Activated B cell treated with CpG ODN at 0.5 μM for 24 hours (primary cell): ENCODE data around the gene VEPH1. TPM values are rescaled to one million over a fixed set of nuclear protein-coding genes. Genes with fewer than 3 reads are reported as not detected.

Experiments used
- ATAC-seq: fragments of 200-7000 bp; cut with Tn5 transposase; one replicate; pipeline ENCODE4 v1.10.0; 2021; ENCODE audit warnings: low read depth, mild to moderate bottlenecking, moderate library complexity
- CTCF ChIA-PET: fragments of 350-600 bp; sonication (Branson Sonifier 250); formaldehyde crosslinking; loops from one replicate; lab custom pipeline; 2021; ENCODE audit warnings: antibody characterized with exemption; lab: Charles Lee
- POLR2A ChIA-PET: fragments of 350-600 bp; sonication (Branson Sonifier 250); formaldehyde crosslinking; loops from one replicate; lab custom pipeline; 2021; ENCODE audit warnings: antibody characterized with exemption; lab: Charles Lee
- DNase-seq: peaks from one replicate; pipeline ENCODE4 v3.0.0; 2022
- H3K27ac Mint-ChIP-seq: one replicate; pipeline ENCODE4 v1.8.0; 2020; ENCODE audit warnings: mixed read lengths
- H3K27me3 Mint-ChIP-seq: one replicate; pipeline ENCODE4 v1.8.0; 2021; ENCODE audit warnings: mixed read lengths
- H3K36me3 Mint-ChIP-seq: one replicate; pipeline ENCODE4 v1.8.0; 2021; ENCODE audit warnings: low read depth, mixed read lengths
- H3K4me1 Mint-ChIP-seq: one replicate; pipeline ENCODE4 v1.8.0; 2021; ENCODE audit warnings: mixed read lengths
- H3K4me3 Mint-ChIP-seq: one replicate; pipeline ENCODE4 v1.8.0; 2020; ENCODE audit warnings: mild to moderate bottlenecking, mixed read lengths
- H3K9me3 Mint-ChIP-seq: one replicate; pipeline ENCODE4 v1.8.0; 2020; ENCODE audit warnings: mixed read lengths
- CTCF ChIP-seq: fragments of 200-600 bp; IDR thresholded peaks from one replicate; pipeline ENCODE4 v1.8.0; 2022; ENCODE audit warnings: antibody characterized with exemption, mild to moderate bottlenecking
- intact Hi-C: fragments of 100-400 bp; cut with micrococcal nuclease; formaldehyde crosslinking; loops from one replicate; pipeline ENCODE4 v1.15.1; 2024
- total RNA-seq: library from RNA; stranded (reverse); gene quantifications from 2 replicates; pipeline ENCODE4 v1.2.3, GENCODE V29; 2022

Gene VEPH1
- total RNA-seq, 1 donor from 2014 or later, result not detected

- Mint-ChIP-seq H3K36me3 (no peaks in the 10 kb centered on the region), H3K4me3 (no peak overlapping the region), H3K27me3 (no peaks in the 10 kb centered on the region), H3K9me3 (peaks cover 7% of the 10 kb centered on the region), H3K4me1 (no peaks in the 10 kb centered on the region), H3K27ac (no peak overlapping the region)
- intact Hi-C loops, result no loop called here
- ChIA-PET CTCF (no interaction called here), POLR2A (no interaction called here)
- no peak for TF ChIP-seq CTCF
- no peak for ATAC-seq
- no peak for DNase-seq
Observed at GRCh38 chr3:157387708-157388435, 115.3 kb downstream of the VEPH1 start.

GRCh38 chr3:157384491-157384890 lies 118.7 kb downstream of the VEPH1 start:
- ChIA-PET CTCF (no interaction called here), POLR2A (no interaction called here)
- intact Hi-C loops, result no loop called here
- Mint-ChIP-seq H3K27me3 (peaks cover 3% of the 10 kb centered on the region), H3K36me3 (no peaks in the 10 kb centered on the region), H3K9me3 (no peaks in the 10 kb centered on the region), H3K4me1 (no peaks in the 10 kb centered on the region), H3K4me3 (no peak overlapping the region), H3K27ac (no peak overlapping the region)
- DNase-seq, result no peak
- ATAC-seq, result no peak
- TF ChIP-seq CTCF, result no peak

- no peak overlapping the region for H3K4me3 Mint-ChIP-seq
- H3K9me3 Mint-ChIP-seq, result no peaks in the 10 kb centered on the region
- H3K27me3 Mint-ChIP-seq, result peaks cover 3% of the 10 kb centered on the region
- ChIA-PET CTCF (no interaction called here), POLR2A (no interaction called here)
- intact Hi-C loops, result no loop called here
- H3K36me3 Mint-ChIP-seq, result no peaks in the 10 kb centered on the region
- no peaks in the 10 kb centered on the region for H3K4me1 Mint-ChIP-seq
- DNase-seq (no peak), ATAC-seq (no peak)
- no peak overlapping the region for H3K27ac Mint-ChIP-seq
- TF ChIP-seq CTCF, result no peak
Observed at GRCh38 chr3:157384031-157384430, 119.2 kb downstream of the VEPH1 start.

- Mint-ChIP-seq H3K4me1 (no peaks in the 10 kb centered on the region), H3K4me3 (no peak overlapping the region), H3K27me3 (peaks cover 3% of the 10 kb centered on the region), H3K9me3 (no peaks in the 10 kb centered on the region), H3K36me3 (no peaks in the 10 kb centered on the region), H3K27ac (no peak overlapping the region)
- CTCF ChIA-PET, result interaction anchor here (0.6 kb wide), 1 partner anchor 43 kb away, joined by 4 read pairs; no protein-coding TSS in a partner anchor
- TF ChIP-seq CTCF, result no peak
- no peak for DNase-seq
- intact Hi-C loops, result no loop called here
- POLR2A ChIA-PET, result no interaction called here
- ATAC-seq, result no peak
Observed at GRCh38 chr3:157381606-157382005, 121.6 kb downstream of the VEPH1 start.

DNA sequence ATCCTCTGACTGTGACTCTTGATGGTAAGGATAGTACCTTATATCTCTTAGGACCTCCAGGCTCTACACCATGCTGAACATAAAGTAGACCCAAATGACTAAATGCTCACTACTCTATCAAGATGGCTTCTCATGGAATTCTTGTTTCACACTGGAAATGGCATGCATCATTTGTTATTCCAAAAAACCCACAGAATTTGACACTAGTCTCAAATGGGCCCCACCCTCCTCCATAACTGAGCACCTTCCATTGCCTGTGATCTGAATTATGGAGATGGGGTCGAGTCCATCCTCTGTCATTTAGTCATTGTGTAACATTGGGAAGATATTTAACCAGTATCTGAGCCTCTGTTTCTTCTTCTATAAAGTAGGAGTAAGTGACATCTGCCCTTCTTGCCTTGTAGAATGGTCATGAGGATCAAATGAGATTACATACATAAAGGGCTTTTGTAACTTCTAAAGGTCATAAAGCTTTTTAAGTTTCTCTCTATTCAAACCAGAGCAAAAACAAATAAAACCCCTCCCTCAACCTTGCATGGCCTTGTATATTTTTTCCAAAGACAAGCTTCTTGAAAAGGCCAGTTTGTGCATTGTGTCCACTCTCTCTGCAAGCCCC lies 123.6 kb downstream of the VEPH1 start:
- no peaks in the 10 kb centered on the region for H3K4me1 Mint-ChIP-seq
- ATAC-seq (no peak), DNase-seq (no peak)
- H3K9me3 Mint-ChIP-seq, result no peaks in the 10 kb centered on the region
- peaks cover 3% of the 10 kb centered on the region for H3K27me3 Mint-ChIP-seq
- no peaks in the 10 kb centered on the region for H3K36me3 Mint-ChIP-seq
- H3K4me3 Mint-ChIP-seq, result no peak overlapping the region
- ChIA-PET POLR2A (no interaction called here), CTCF (no interaction called here)
- no peak for TF ChIP-seq CTCF
- intact Hi-C loops, result no loop called here
- H3K27ac Mint-ChIP-seq, result no peak overlapping the region
